Islet of Langerhans (tissue), 1 donor: Measurements from ENCODE around the gene ASCC2.
"Not testable (repeated sequence)": the region's sequence is repeated elsewhere in the genome, so short reads cannot be mapped to it uniquely, and the experiment has no call there.

Source experiments
- FAIRE-seq: peaks from one replicate; lab custom pipeline; 2011; peaks lifted over from hg19 to GRCh38; lab: Jason Lieb, UNC

ASCC2 gene

GRCh38 chr22:29855611-29856181 is 17.6 kb upstream of the ASCC2 start:
- FAIRE-seq, result no peak

GRCh38 chr22:29854432-29854831 is 16.4 kb upstream of the ASCC2 start:
- no peak for FAIRE-seq

- no peak for FAIRE-seq
Measured at GRCh38 chr22:29848111-29848510, 10.0 kb upstream of the ASCC2 start.

- FAIRE-seq, result no peak
Measured at GRCh38 chr22:29846290-29846689, 8.2 kb upstream of the ASCC2 start.

GRCh38 chr22:29842740-29843139 is 4.7 kb upstream of the ASCC2 start:
- peak; percentile 83 for FAIRE-seq

- no peak for FAIRE-seq
Measured at GRCh38 chr22:29842172-29842571, 4.1 kb upstream of the ASCC2 start.

GRCh38 chr22:29840498-29840897 is 2.4 kb upstream of the ASCC2 start:
- no peak for FAIRE-seq

- FAIRE-seq, result no peak
Measured at GRCh38 chr22:29839039-29839438, 965 bp upstream of the ASCC2 start.

- no peak for FAIRE-seq
Measured at GRCh38 chr22:29838599-29838956, 504 bp upstream of the ASCC2 start.

GRCh38 chr22:29836791-29837370 is 1.2 kb downstream of the ASCC2 start:
- not testable (repeated sequence) for FAIRE-seq

- FAIRE-seq, result no peak
Measured at GRCh38 chr22:29834046-29834445, 4.0 kb downstream of the ASCC2 start.

GRCh38 chr22:29833392-29833965 is 4.6 kb downstream of the ASCC2 start:
- FAIRE-seq, result no peak

- FAIRE-seq, result no peak
Measured at GRCh38 chr22:29831958-29832357, 6.1 kb downstream of the ASCC2 start.

GRCh38 chr22:29831186-29831921 is 6.7 kb downstream of the ASCC2 start:
- no peak for FAIRE-seq

- FAIRE-seq, result no peak
Measured at GRCh38 chr22:29830585-29830984, 7.5 kb downstream of the ASCC2 start.

- not testable (repeated sequence) for FAIRE-seq
Measured at GRCh38 chr22:29827726-29828125, 10.3 kb downstream of the ASCC2 start.

GRCh38 chr22:29827091-29827490 is 11.0 kb downstream of the ASCC2 start:
- FAIRE-seq, result no peak

GRCh38 chr22:29825578-29825977 is 12.5 kb downstream of the ASCC2 start:
- no peak for FAIRE-seq

- no peak for FAIRE-seq
Measured at GRCh38 chr22:29824677-29825076, 13.4 kb downstream of the ASCC2 start.

- FAIRE-seq, result no peak
Measured at GRCh38 chr22:29821291-29822016, 16.6 kb downstream of the ASCC2 start.

- no peak for FAIRE-seq
Measured at GRCh38 chr22:29820961-29821290, 17.1 kb downstream of the ASCC2 start.

- no peak for FAIRE-seq
Measured at GRCh38 chr22:29819501-29819900, 18.6 kb downstream of the ASCC2 start.

GRCh38 chr22:29817724-29818123 is 20.4 kb downstream of the ASCC2 start:
- no peak for FAIRE-seq
